ENCODE measurements around the gene MGLL.

DNA sequence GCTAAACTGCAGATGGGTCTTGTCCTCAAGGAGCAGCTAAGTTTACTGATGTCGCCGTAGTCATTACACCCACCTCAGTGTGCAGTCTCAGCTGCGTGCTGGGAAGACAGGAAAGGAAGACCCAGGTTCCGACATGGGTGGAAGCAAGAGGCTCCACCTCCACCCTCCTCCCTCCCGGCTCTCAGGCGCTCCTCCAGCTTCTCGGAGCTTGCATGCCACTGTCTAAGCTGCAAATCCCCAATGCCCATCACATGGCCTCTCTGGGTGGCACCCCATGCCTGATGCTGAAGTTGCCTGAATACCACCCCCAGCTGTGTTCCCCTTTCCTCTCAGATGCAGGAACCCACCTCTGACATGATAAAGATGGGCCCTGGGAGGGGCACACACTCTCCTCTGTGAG lies 58.5 kb downstream of the MGLL start:
- TF ChIP-seq FOXP2 (optimal IDR thresholded peaks at IDR 0.05; ENCODE audit: control extremely low read depth, extremely low read length, insufficient read depth) (no peak), POLR2AphosphoS5 (IDR thresholded peaks at IDR 0.05; ENCODE audit: borderline replicate concordance, low read depth, low read length) (no peak)

Measured in SK-N-MC (cell line).